HG02938 (cell line): ENCODE results near the gene RELN.

ENCODE experiments used
- ATAC-seq: cut with Tn5 transposase; IDR thresholded peaks from one replicate; pipeline ENCODE4 v1.9.1; 2021; ENCODE audit warnings: mild to moderate bottlenecking, moderate library complexity; ENCODE audit not compliant: unreplicated experiment

RELN gene

DNA sequence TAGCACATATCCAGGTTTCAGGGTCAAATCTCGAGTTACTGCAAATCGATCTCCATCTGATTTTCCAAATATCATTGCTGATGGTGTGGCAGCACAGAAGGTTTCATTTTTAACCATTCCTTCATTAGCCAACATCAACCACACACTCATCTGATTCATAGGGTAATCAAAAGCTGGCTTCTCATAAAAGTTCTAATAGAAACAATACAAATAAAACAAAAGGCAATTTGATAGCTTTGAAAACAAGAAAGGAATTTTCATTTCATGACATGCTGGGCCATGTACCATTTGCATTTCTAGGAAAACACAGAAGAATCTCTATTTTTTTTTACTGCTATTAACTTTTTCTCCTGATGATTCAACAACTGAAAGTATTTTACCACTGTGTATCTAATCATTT lies 395.8 kb downstream of the RELN start:
- ATAC-seq, result no peak

DNA sequence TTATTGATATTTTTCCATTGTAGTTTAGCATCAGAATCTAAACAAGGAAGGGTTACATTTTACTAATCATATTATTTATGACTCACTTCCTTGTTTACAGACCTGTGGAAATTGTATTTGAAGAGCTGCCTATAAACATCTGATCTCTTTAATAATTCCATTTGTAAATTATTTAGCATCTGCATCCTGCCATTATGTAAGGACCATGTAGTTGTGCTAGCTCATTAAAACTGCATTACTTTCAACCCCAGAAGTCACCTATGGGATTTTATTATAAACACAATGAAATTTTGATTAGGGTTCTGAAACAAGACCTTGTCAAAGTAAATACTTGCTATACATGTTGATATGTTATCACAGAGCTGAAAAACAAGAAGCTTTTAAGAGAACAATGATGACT lies 396.6 kb downstream of the RELN start:
- ATAC-seq, result no peak

DNA sequence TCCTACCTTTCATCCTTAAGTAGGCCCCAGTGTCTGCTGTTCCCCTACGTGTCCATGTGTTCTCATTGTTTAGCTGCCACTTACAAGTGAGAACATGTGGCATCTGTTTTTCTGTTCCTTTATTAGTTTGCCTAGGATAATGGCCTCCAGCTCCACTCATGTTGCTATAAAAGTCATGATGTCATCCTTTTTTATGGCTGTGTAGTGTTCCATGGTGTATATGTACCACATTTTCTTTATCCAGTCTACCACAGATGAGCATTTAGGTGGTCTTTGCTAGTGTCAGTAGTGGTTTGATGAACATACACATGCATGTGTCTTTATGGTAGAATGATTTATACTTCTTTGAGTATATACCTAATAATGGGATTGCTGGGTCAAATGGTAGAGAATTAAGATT lies 397.3 kb downstream of the RELN start:
- ATAC-seq, result no peak

DNA sequence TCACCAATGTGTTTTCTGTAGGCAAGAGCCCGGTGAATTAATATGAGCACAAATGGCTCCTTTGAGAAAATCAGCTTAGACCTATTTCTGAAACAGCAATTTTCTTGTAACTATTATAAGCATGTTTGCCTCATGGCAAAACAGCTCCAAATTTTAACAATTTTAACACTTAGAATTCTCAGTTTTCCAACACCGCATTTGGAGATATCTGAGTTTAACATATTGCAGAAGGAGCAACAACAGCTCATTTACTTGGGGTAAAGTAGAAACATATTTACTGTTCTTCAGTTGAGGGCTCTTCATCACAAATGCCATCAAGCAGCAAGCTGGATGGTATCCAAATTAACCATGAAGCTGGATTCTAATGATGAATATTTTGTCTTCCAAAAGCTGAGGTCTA lies 409.4 kb downstream of the RELN start:
- ATAC-seq, result no peak

DNA sequence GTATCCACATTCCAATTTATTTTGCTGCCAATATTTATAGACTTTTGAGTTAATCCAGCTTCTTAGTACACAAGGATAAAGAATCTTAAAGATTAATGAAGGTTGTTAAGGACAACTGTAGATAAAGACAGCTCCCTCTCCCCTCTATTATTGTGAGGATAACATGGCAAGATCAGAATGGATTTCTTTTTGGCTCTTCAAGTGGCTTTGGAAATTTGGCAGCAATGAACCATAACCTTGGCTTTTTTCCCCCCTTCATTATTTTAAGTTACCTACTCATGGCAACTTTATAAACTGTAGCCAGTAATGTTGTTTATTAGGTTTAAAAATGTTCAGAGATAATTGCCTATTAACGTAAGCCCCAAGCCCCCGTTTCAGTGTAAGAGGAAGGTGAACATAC lies 412.4 kb downstream of the RELN start:
- ATAC-seq, result no peak

DNA sequence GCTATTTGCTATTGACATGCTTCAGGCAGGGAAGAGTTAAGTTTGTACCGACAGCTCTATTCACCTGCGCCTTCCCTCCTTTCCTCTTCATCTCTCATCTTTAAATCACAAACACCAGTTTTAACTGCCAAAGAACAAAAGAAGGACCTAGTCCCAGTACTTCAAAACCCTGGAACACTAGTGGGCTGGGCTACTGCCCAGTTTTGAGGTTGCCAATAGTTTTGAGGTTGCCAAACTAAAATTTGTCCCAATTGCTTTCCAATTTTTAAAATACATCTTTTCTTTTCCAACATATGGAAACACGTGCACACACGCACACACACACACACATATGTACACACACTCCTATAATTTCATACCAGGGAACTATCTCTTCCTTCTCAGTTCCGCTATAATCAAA lies 412.8 kb downstream of the RELN start:
- ATAC-seq, result no peak

DNA sequence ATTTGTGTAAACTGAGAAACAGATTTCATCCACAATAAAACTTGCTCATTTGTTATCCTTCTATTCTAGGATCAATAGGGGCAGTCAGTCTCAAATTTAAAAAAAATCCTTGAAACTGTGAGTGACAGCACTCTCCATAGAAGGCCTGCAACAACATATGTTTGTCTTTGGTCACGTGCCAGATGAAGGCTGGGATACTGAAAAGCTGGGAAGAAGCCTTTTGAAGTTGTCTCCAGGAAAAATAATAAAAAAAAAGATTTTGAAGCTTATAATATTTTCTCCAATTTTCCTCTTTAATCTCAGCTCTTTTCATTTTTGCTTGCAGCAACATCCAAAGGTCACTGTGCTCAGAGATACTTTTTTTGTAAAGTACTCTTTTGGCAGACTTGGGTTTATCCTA lies 414.9 kb downstream of the RELN start:
- ATAC-seq, result no peak

DNA sequence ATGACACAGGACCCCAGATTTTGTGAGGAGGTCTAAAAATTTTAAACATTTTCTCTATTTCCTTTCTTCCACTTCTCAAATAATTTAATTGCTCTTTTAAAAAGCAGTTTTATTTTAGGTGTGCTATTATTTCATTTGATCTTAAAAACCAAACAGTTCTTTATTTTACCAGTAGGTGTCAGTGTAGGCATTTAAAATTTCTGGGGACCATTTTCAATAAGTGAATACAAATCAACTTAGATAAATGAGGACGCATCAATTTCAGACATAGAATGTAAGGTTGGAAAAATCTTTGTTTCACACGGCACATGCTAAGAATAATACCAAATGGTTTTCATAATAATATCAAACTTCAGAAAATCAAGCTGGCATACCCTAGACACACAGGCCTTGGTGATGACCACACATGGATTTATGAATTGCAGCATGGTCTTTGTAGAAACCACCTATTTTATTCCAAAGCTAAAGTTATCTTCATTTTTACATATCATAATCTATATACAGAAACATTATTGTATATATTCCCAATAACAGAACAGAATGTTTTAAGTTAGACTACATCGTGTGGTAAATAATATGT lies 415.9 kb downstream of the RELN start:
- no peak for ATAC-seq

DNA sequence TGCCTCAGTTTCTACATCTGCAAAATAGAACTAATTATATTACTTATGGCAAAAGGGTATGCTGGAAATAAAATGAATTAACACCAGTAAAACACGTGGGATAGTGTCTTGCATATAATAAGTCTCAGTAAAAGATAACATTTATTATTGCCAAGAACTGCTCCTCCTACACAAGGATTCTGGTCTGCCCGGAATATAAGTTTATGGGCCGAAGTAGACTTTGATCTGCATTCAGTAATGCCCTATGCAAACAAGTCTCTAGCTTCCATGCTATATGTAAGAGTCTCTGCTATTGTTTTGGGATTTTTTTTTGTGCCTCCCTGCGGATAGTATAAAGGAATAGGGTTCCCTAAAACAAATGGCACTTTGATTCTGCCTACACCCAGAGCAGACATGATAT lies 417.9 kb downstream of the RELN start:
- no peak for ATAC-seq

DNA sequence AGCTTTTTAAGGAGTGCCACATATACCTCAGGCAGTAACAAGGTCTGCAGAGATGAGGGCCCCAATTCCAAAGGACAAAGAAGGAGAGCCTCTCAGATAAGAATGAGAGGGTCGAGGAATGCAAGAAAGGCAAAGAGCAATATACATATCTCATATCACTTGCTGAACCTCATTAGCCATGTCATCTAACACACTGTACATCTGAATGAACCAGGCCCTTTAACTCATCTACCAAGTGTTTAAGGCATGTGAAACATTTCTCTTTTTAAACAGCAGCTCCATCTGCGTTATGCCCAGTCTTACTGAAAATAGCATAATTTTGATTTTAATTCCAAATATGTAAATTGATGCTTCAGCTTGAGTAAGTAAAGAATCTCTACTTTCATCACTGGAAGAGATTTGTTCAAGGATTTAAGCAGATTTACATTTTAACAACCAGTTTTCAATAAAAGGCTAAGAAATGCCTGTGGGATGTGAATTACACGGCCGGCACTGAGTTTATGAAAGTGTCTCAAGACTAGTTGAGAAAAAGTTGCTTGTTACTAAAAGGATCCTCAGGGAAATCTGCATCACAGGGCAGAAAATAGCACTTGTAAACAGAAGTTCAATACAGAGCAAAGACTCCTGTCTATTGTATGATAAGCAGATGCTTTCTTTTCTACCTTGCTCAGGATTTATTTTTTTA lies 419.7 kb downstream of the RELN start:
- ATAC-seq, result no peak

DNA sequence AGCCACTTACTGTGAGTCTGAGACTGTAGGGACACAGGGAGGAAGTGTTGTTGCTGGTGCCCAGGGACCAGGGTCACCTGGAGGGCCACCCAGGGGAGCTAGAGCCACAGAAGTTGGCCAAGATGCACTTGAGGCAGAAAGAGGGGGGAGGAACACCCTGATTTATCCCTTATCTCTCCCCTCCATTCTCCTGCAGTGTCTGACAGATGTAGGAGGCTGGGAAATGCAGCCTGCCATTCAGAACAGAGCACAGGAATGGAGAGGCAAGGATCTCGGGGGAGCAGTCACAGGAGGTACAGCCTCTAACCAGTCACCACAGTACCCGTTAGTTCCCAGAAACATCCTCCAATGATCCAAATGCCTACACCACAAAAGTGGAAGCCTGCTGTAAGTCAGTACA lies 425.0 kb downstream of the RELN start:
- no peak for ATAC-seq

DNA sequence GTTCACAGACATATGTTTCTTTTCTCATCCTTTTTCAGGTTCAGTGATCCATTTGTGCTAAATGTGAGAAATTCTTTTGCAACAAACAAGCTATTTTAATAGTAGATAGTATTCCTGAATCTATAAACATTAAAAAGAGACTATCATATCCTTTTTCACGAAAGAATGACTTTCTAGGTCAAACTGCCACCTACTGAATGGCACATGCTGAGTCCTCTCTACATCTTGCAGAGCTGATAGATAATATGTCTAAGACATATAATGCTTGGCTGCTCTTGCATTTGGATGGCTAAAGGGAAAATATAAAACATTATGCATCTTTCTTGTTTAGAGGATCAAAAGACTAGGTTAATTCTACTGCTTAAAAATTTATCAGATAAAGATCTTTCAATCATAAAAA lies 429.3 kb downstream of the RELN start:
- no peak for ATAC-seq

DNA sequence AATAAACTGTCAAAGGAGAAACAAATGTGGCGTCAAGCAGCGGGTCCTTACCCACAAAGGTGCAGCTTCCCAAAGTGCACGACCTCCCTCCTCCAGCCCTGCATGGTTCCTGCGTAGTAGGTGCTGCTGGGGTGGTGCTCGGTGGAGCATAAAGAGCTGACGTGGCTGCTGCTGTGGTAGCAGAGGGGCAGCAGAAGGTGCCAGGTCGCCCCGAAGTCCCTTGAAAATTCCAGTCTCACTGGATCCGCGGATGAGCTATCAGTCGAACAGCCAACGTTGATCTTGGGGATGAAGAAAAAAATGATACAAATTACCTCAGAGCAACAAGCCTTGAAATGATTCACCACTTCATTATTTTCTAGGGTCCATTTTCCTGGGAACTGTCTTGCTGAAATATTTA lies 438.4 kb downstream of the RELN start:
- ATAC-seq, result no peak

DNA sequence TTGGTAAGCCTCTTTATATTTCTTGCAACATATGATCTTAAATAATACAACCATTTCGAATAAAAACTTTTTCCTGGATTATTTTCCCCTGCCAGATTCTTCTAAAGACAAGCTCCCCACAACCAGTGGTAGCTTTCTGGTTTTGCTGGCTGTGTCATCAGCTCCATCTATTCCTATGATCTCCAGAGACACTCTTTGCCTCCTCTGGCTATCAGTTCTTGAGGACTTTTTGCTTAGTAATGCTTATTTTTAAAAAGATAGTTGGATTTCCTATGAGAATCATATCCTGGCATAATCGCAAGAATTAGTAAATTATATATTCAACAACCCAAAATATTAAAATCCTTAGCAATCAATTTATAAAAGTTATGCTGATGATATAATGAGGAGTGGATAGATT lies 439.7 kb downstream of the RELN start:
- ATAC-seq, result no peak

DNA sequence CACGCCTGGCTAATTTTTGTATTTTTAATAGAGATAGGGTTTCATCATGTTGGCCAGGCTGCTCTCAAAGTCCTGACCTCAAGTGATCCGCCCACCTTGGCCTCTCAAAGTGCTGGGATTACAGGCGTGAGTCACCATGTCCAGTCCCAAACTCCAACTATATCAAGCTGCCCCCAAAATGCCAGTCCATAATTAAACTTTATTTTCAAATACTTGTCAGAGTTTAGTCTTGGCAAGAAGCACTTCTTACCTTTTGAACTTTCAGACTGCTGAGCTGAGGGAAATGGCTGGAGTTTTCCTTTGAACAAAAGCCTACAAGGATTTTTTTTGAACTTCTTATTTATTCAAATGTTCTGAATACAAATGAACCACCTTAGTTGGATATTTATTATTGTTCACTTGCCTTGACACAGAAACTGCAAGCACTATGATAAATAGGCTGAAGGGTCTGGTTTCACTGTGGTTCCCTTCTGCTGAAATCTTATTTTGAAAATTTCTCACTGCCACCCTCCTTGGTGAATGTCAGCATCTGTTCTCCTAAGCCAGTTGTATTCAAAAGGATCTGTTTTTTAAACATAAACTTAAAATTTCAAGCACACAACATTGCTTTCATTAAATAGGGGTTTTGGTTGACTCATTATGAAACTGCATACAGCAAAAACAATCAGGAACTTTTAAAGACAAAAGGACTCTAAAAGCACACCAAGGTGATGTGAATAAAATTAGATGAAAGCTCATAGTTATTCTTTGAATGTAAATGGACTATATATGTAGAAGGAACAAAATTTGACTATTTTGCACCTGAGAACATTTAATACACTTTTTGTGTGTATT lies 441.8 kb downstream of the RELN start:
- no peak for ATAC-seq

DNA sequence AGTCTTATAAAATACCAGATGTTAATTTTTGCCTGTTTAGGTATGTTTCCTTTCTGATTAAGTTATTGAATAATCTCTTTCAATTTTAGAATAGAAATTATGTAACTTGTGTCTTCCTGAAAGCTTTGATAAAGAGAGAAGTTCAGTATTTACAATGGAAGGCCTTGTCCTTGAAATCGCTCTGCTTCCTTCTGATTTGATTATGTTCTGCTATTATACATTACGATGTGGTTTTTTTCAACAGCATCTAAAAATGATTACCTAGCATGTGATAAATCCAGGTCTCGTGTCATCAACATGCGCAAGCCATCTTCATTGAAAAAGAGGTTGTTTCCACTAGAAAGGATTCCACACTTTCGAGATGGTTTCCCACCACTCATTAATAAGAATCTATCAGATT lies 447.0 kb downstream of the RELN start:
- no peak for ATAC-seq

DNA sequence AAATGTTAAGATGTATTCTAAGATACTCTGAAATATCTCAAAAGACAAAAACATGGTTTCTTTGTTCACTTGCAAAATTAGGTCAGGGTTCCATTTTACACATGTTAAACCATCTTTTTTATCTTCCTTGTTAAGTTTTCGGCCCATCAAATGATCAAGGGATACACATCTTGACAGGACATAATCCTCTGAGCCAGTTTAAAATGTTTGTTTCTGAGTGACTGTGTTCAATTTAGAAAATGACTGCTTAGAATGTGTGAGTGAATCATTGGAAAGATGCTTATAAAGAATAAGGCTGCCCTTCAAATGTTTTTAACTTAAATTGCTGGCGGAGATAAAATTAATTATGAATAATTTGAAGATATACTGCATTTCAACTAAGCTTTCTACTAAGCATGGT lies 447.5 kb downstream of the RELN start:
- no peak for ATAC-seq

DNA sequence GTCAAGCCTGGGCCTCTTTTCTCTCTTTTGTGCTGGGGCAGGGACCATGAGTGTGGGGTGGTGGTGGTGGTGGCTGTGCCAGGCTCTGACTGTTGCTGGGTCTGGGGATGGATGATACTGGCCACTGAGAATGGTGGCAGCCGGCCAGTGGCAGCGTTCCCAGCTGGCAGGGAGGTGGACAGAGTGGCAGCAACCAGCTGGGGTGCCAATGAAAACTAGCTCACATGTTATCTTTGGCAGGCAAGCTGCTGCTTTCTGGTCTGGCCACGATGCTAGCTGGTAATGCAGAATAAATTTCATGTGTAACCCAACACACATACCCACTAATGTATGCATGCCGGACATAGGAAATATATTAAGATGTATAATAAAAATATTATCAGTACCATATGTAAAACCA lies 448.4 kb downstream of the RELN start:
- no peak for ATAC-seq

DNA sequence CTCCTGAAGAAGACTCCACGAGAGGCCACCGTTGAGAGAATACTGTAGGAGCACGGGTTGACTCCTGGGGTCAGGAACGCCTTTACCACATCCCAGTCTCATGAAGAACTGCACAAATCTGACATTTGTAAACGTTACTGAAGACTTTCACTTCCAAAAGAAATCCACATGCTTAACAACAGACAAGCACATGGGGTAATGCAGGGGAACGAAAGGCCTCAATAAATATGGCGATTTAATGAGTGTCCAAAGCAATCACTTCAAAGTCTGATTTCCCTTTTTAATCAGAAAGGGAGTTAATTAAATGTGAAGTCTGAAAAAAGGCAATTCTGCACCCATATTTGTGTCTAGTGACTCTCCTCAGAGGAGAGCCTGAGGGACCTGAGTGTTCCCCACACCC lies 449.1 kb downstream of the RELN start:
- no peak for ATAC-seq

DNA sequence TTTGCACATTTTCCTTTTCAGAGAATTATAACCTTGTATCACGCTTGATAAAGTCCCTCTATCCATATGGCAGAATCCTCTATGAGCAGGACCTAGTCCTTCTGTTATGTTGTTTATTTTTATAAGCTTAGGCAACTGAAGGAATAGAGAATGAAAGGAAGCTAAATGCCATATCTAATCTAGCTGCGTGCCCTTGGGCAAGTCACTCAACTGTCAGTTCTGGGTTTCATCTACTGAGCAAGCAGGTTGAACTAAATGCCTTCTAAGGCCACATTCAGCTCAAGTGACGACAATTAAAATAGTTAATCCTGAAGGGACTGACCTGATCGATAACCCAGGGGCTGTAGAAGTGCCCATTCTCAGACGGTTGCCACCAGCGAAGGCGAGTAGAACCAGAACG lies 449.6 kb downstream of the RELN start:
- no peak for ATAC-seq

DNA sequence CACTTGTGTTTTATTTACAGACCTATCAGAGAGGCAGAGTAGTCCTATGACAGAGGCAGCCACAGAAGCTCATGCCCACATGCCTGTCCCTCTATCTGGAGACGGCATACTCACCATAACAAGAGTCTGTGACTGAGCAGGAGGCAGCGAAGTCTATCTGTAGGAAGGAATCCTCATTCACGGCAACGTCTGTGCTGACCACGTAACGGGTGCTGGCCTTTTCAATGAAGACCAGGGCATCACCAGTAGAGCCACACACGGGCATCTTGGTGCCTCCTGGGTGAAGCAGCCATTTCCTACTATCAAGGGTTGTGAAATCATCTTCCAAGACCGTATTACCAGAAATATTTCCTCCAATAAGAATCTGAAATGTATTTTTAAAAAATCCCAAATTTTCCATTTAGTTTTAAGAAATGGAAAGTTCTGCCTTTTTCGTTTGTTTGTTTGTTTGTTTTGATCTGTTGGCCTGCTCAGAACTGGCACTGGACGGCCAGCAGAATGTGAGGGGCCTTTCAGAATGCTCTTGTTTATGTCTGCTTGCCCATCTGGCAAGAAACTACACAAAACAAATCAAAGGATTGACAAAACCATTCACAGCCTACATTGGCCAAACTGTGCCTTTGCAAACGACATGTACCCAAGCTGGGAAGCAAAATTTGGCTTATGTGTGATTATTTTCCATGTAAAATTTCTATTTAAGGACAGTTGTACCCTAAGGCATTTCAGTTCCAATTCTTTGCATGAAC lies 450.3 kb downstream of the RELN start:
- ATAC-seq, result no peak

DNA sequence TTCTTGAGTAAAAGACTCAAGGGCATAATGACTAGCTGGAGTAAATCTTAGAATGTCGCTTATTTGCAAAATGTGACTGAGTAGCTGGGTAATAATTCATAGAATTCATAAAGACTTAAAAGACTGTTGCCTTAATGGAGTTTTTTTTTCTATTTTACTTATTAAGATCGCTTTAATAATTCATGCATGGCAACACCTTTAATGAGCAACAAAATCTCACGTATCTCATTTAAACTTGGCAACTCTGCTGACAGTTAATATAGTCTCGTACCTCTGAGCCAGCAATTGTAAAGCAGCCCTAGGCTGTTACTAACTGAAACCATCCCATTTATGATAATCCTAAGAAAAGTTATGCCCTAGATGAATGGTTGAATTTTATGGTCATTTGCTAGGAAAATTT lies 455.7 kb downstream of the RELN start:
- ATAC-seq, result no peak
